ENCODE measurements around the gene NECAB2. TPM values are rescaled to one million over a fixed set of nuclear protein-coding genes. Genes with fewer than 3 reads are reported as not detected.
A peak's percentile ranks its signal among the peaks of the same experiment; 100 is the strongest.

The NECAB2 gene
- total RNA-seq, 1 donor: not detected

GRCh38 chr16:83926726-83927397 is 41.2 kb upstream of the NECAB2 start:
- H3K4me3 ChIP-seq (ENCODE audit: low read depth, low read length): no peak overlapping the region
- DNase-seq (ENCODE audit: low read depth): peak; percentile 45
- TF ChIP-seq CTCF (IDR thresholded peaks at IDR 0.05; ENCODE audit: insufficient read depth, low read depth, low read length): peak; percentile 92

- no peak for TF ChIP-seq CTCF (IDR thresholded peaks at IDR 0.05; ENCODE audit: insufficient read depth, low read depth, low read length)
- peak; percentile 93 for DNase-seq (ENCODE audit: low read depth)
- no peak overlapping the region for H3K4me3 ChIP-seq (ENCODE audit: low read depth, low read length)
Measured at GRCh38 chr16:83928341-83929055, 39.5 kb upstream of the NECAB2 start.

GRCh38 chr16:83929811-83930555 is 38.1 kb upstream of the NECAB2 start:
- TF ChIP-seq CTCF (IDR thresholded peaks at IDR 0.05; ENCODE audit: insufficient read depth, low read depth, low read length): no peak
- peak; percentile 23 for DNase-seq (ENCODE audit: low read depth)
- H3K4me3 ChIP-seq (ENCODE audit: low read depth, low read length): no peak overlapping the region

- TF ChIP-seq CTCF (IDR thresholded peaks at IDR 0.05; ENCODE audit: insufficient read depth, low read depth, low read length): no peak
- H3K4me3 ChIP-seq (ENCODE audit: low read depth, low read length): no peak overlapping the region
- no peak for DNase-seq (ENCODE audit: low read depth)
Measured at GRCh38 chr16:83930730-83931500, 37.1 kb upstream of the NECAB2 start.

- TF ChIP-seq CTCF (IDR thresholded peaks at IDR 0.05; ENCODE audit: insufficient read depth, low read depth, low read length): no peak
- no peak overlapping the region for H3K4me3 ChIP-seq (ENCODE audit: low read depth, low read length)
- no peak for DNase-seq (ENCODE audit: low read depth)
Measured at GRCh38 chr16:83931556-83931955, 36.5 kb upstream of the NECAB2 start.

GRCh38 chr16:83932304-83932703 is 35.7 kb upstream of the NECAB2 start:
- DNase-seq (ENCODE audit: low read depth): no peak
- no peak overlapping the region for H3K4me3 ChIP-seq (ENCODE audit: low read depth, low read length)
- no peak for TF ChIP-seq CTCF (IDR thresholded peaks at IDR 0.05; ENCODE audit: insufficient read depth, low read depth, low read length)
